ENCODE results near the gene PSMD9.
A peak's percentile ranks its signal among the peaks of the same experiment; 100 is the strongest.

DNA sequence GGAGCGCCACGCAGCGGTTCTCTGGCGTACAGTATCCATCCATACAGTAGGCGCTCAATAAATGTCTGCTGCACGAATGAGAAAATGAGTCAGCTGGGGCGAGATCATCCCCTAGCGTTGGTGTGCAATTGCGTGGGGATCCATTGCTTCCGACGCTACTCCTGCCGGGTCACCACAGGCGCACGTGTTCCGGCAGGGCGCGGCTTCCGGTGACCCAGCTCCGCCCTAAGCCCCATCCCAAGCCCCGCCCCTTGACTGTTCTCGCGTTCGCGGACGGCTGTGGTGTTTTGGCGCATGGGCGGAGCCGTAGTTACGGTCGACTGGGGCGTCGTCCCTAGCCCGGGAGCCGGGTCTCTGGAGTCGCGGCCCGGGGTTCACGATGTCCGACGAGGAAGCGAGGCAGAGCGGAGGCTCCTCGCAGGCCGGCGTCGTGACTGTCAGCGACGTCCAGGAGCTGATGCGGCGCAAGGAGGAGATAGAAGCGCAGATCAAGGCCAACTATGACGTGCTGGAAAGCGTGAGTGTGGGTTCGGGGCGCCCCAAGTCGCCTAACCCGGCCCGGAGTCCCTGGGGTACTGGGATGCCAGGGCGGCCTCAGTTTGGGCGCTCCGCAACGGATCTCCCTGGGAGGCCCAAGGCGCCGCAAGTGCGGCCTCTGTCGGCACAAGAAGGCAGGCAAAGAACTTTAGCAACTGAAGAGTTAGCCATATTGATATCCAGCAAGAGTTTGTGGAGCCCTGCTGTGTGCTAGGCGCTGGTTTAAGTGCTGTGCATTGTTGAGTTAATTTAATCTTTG lies at the start of gene PSMD9:
- TF ChIP-seq, protein P1, sequence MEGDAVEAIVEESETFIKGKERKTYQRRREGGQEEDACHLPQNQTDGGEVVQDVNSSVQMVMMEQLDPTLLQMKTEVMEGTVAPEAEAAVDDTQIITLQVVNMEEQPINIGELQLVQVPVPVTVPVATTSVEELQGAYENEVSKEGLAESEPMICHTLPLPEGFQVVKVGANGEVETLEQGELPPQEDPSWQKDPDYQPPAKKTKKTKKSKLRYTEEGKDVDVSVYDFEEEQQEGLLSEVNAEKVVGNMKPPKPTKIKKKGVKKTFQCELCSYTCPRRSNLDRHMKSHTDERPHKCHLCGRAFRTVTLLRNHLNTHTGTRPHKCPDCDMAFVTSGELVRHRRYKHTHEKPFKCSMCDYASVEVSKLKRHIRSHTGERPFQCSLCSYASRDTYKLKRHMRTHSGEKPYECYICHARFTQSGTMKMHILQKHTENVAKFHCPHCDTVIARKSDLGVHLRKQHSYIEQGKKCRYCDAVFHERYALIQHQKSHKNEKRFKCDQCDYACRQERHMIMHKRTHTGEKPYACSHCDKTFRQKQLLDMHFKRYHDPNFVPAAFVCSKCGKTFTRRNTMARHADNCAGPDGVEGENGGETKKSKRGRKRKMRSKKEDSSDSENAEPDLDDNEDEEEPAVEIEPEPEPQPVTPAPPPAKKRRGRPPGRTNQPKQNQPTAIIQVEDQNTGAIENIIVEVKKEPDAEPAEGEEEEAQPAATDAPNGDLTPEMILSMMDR (IDR thresholded peaks at IDR 0.05; ENCODE audit: insufficient read depth, low read length), result peak; percentile 87
- TF ChIP-seq, protein P2, sequence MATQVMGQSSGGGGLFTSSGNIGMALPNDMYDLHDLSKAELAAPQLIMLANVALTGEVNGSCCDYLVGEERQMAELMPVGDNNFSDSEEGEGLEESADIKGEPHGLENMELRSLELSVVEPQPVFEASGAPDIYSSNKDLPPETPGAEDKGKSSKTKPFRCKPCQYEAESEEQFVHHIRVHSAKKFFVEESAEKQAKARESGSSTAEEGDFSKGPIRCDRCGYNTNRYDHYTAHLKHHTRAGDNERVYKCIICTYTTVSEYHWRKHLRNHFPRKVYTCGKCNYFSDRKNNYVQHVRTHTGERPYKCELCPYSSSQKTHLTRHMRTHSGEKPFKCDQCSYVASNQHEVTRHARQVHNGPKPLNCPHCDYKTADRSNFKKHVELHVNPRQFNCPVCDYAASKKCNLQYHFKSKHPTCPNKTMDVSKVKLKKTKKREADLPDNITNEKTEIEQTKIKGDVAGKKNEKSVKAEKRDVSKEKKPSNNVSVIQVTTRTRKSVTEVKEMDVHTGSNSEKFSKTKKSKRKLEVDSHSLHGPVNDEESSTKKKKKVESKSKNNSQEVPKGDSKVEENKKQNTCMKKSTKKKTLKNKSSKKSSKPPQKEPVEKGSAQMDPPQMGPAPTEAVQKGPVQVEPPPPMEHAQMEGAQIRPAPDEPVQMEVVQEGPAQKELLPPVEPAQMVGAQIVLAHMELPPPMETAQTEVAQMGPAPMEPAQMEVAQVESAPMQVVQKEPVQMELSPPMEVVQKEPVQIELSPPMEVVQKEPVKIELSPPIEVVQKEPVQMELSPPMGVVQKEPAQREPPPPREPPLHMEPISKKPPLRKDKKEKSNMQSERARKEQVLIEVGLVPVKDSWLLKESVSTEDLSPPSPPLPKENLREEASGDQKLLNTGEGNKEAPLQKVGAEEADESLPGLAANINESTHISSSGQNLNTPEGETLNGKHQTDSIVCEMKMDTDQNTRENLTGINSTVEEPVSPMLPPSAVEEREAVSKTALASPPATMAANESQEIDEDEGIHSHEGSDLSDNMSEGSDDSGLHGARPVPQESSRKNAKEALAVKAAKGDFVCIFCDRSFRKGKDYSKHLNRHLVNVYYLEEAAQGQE (IDR thresholded peaks at IDR 0.05; ENCODE audit: insufficient replicate concordance, low read depth), result peak; percentile 31
- TF ChIP-seq POLR2AphosphoS5 (IDR thresholded peaks at IDR 0.05; ENCODE audit: low read depth) (peak; percentile 87), GABPA (IDR thresholded peaks at IDR 0.05; ENCODE audit: low read depth) (peak; percentile 95), SPI1 (IDR thresholded peaks at IDR 0.05; ENCODE audit: borderline replicate concordance, low read depth) (no peak)
